ENCODE data around the gene PTPN2.

DNA sequence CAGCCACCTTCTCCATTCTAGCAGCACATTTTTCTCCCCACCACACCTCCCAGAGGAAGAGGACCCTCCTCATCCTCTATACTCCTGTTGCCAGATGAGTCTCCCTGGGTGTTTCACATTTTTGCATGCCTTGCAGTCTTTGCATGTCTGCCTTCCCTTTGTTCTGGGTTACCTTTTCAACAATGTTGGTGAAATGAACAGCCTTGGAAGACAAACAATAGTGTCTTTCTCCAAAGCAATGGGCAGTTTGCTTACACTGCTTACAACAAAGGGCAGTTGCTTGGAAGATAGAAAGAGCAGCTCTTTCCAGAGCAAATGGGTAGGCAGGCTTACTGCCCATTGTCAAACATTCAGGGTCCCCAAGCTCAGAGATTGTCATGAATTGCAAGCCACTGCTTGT is 49.3 kb upstream of the PTPN2 start:
- TF ChIP-seq GATA2 (IDR thresholded peaks at IDR 0.05; ENCODE audit: low read depth, low read length) = no peak
- TF ChIP-seq GATA3 (IDR thresholded peaks at IDR 0.05; ENCODE audit: low read depth, low read length) = no peak
